ENCODE measurements around the gene ITGA2. TPM values are rescaled to one million over a fixed set of nuclear protein-coding genes. Genes with fewer than 3 reads are reported as not detected.

ITGA2 gene
- polyA plus RNA-seq, 1 experiment, result 71.9 TPM

GRCh38 chr5:53011233-53011632 is 22.1 kb downstream of the ITGA2 start:
- ChIA-PET CTCF (interaction anchor here (1.3 kb wide), 1 partner anchor 25 kb away, joined by 5 read pairs; no protein-coding TSS in a partner anchor), POLR2A (interaction anchor here (0.5 kb wide), 1 partner anchor 10 kb away, joined by 6 read pairs; no protein-coding TSS in a partner anchor)
- no peak overlapping the region for H3K27ac ChIP-seq (ENCODE audit: low read depth, low read length)
- no peaks in the 10 kb centered on the region for H3K27me3 ChIP-seq (ENCODE audit: control insufficient read depth, insufficient read depth, low read length)
- no peak overlapping the region for H3K4me3 ChIP-seq (ENCODE audit: low read depth, low read length)
- no peak for TF ChIP-seq CTCF (IDR thresholded peaks at IDR 0.05; ENCODE audit: low read depth, low read length)
- no peak for DNase-seq (ENCODE audit: low read depth, low spot score)
- no peaks in the 10 kb centered on the region for H3K9me3 ChIP-seq (ENCODE audit: control insufficient read depth, insufficient read depth, low read length)

GRCh38 chr5:53013857-53014256 is 24.7 kb downstream of the ITGA2 start:
- peaks cover 2% of the 10 kb centered on the region; the same call in 1 of the 2 replicates for H3K9me3 ChIP-seq (ENCODE audit: control insufficient read depth, insufficient read depth, low read length)
- no peak for TF ChIP-seq CTCF (IDR thresholded peaks at IDR 0.05; ENCODE audit: low read depth, low read length)
- H3K4me3 ChIP-seq (ENCODE audit: low read depth, low read length), result no peak overlapping the region
- H3K27ac ChIP-seq (ENCODE audit: low read depth, low read length), result no peak overlapping the region
- H3K27me3 ChIP-seq (ENCODE audit: control insufficient read depth, insufficient read depth, low read length), result no peaks in the 10 kb centered on the region
- ChIA-PET POLR2A (no interaction called here), CTCF (no interaction called here)
- no peak for DNase-seq (ENCODE audit: low read depth, low spot score)

DNA sequence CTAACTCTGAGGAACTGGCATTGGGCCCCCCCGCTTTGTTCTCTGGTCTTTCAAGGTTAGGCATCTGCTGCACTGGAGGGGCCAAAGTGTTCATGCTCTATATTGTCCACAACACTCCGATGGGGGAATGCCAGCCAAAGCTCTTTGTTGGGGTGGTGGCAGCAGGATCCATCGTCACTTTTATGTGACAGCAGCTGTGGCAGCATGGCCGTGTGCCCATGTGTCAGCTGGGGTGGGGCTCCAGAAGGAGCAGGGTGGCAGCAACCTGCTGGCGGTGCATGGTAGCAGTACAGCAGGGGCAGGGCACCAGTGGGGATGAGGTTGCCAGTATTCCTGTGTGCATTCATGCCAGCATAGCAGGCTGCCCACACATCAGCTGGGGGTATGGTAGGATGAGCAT is 28.2 kb downstream of the ITGA2 start:
- Histone ChIP-seq H3K9me3 (ENCODE audit: control insufficient read depth, insufficient read depth, low read length) (peaks cover 2% of the 10 kb centered on the region; the same call in 1 of the 2 replicates), H3K27ac (ENCODE audit: low read depth, low read length) (no peak overlapping the region), H3K4me3 (ENCODE audit: low read depth, low read length) (no peak overlapping the region), H3K27me3 (ENCODE audit: control insufficient read depth, insufficient read depth, low read length) (no peaks in the 10 kb centered on the region)
- DNase-seq (ENCODE audit: low read depth, low spot score), result no peak
- no peak for TF ChIP-seq CTCF (IDR thresholded peaks at IDR 0.05; ENCODE audit: low read depth, low read length)
- CTCF ChIA-PET, result no interaction called here
- POLR2A ChIA-PET, result no interaction called here

GRCh38 chr5:53017794-53018391 is 28.7 kb downstream of the ITGA2 start:
- no peak for TF ChIP-seq CTCF (IDR thresholded peaks at IDR 0.05; ENCODE audit: low read depth, low read length)
- Histone ChIP-seq H3K27me3 (ENCODE audit: control insufficient read depth, insufficient read depth, low read length) (no peaks in the 10 kb centered on the region), H3K27ac (ENCODE audit: low read depth, low read length) (no peak overlapping the region), H3K4me3 (ENCODE audit: low read depth, low read length) (no peak overlapping the region), H3K9me3 (ENCODE audit: control insufficient read depth, insufficient read depth, low read length) (peaks cover 2% of the 10 kb centered on the region; the same call in 1 of the 2 replicates)
- DNase-seq (ENCODE audit: low read depth, low spot score), result no peak
- POLR2A ChIA-PET, result no interaction called here
- CTCF ChIA-PET, result no interaction called here

- ChIA-PET POLR2A (no interaction called here), CTCF (no interaction called here)
- no peak for DNase-seq (ENCODE audit: low read depth, low spot score)
- H3K9me3 ChIP-seq (ENCODE audit: control insufficient read depth, insufficient read depth, low read length), result peaks cover 2% of the 10 kb centered on the region; the same call in 1 of the 2 replicates
- no peaks in the 10 kb centered on the region for H3K27me3 ChIP-seq (ENCODE audit: control insufficient read depth, insufficient read depth, low read length)
- H3K27ac ChIP-seq (ENCODE audit: low read depth, low read length), result no peak overlapping the region
- 0 out of 2 replicates have a peak, but pooled peaks have one; percentile 15 for TF ChIP-seq CTCF (IDR thresholded peaks at IDR 0.05; ENCODE audit: low read depth, low read length)
- no peak overlapping the region for H3K4me3 ChIP-seq (ENCODE audit: low read depth, low read length)
Observed at GRCh38 chr5:53019320-53019719, 30.2 kb downstream of the ITGA2 start.

All from AG04450 (cell line).